H4 (cell line): ENCODE results near the gene CA11. TPM values are rescaled to one million over a fixed set of nuclear protein-coding genes. Genes with fewer than 3 reads are reported as not detected.

Source experiments
- DNase-seq: peaks from one replicate; pipeline ENCODE4 v3.0.0-alpha.2; 2015; ENCODE audit warnings: low spot score
- total RNA-seq: library from RNA; depleted of rRNA; stranded (reverse); fragments of >200 nt; shearing (Covaris generic); gene quantifications from 2 replicates; pipeline ENCODE4 v1.2.3, GENCODE V29; 2014

The CA11 gene
- total RNA-seq, 1 experiment from 2014 or later: 8.3 TPM

DNA sequence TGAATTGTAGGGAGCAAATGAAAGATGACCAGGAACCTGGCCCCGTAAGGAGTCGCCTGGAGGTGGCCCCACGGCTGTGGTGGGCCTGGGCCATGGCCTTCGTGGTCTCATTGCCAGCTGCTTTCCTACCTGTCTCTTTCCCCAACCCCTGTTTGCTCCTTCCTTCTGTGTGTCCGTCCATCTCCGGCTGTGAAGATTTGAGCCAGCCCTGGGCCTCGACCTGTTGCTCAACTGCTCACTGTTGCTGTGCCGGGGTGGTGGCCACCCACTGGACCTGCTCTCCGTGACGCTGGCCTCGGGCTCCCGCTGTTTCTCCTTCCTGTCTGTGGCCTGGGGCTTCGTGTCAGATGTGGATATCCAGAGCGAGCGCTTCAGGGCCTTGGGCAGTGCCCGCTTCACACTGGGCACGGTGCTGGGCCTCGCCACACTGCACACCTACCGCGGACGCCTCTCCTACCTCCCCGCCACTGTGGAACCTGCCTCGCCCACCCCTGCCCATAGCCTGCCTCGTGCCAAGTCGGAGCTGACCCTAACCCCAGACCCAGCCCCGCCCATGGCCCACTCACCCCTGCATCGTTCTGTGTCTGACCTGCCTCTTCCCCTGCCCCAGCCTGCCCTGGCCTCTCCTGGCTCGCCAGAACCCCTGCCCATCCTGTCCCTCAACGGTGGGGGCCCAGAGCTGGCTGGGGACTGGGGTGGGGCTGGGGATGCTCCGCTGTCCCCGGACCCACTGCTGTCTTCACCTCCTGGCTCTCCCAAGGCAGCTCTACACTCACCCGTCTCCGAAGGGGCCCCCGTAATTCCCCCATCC, 17.3 kb downstream of the CA11 start:
- no peak for DNase-seq

DNA sequence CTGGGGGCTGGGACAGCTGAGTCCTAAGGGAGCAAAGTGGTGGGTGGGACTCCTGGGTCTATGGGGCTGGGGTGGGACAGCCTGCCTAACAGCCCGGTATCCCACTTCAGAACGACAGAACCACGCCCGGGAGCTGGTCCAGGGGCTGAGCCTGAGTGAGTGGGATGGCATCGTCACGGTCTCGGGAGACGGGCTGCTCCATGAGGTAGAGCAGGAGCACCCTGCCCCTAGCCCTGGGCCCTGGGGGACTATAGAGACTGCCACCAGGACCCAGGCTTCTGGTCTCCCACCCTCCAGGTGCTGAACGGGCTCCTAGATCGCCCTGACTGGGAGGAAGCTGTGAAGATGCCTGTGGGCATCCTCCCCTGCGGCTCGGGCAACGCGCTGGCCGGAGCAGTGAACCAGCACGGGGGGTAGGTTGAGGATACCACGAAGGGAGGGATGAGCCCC, 18.1 kb downstream of the CA11 start:
- no peak for DNase-seq

GRCh38 chr19:48627201-48627864, 18.7 kb downstream of the CA11 start:
- no peak for DNase-seq

- no peak for DNase-seq
Measured at GRCh38 chr19:48625891-48626327, 20.1 kb downstream of the CA11 start.

DNA sequence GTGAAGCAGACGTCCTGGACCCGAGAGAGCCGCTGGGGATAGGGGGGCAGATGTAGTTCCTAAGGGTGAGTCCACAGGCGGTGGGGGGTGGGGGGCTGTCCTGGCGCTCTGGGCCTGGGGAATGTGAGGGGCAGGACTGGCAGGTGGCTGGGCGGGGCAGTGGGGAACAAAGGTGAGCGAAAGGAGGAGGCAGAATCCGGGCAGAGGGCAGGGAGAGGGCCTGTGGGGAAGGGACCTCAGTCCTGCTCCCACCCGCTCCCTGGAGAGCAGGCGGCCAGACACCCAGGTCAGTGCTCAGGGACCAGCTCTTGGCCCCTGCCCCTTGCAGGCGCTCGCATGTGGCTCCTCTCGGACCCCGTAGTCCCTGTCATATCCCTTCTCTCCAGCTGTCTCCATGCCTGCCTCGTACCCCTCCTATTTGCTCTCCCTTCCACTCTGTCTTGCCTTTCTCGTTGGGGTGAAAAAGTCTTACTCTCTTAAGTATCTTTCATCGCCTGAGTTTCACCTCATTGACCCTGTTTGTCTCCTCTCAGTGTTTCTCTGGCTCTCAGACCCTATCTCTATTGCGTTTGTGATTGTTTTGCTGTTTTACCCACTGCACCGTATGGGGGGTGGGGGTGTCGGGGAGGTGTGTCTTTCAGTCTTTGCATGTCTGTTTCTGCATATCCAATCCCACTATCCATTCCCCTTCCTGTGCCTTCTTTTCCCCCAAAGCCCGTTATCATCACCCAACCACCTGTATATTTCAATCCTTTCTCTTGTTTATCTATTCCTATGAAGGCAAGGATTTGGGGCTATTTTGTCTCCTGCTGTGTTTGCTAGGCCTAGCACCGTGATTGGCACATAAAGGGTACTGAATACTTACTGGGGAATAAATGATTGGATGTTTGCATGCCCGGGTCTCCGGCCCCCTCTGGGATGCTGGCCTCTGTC, 20.9 kb downstream of the CA11 start:
- no peak for DNase-seq

GRCh38 chr19:48624067-48624594, 21.9 kb downstream of the CA11 start:
- peak; percentile 98 for DNase-seq

DNA sequence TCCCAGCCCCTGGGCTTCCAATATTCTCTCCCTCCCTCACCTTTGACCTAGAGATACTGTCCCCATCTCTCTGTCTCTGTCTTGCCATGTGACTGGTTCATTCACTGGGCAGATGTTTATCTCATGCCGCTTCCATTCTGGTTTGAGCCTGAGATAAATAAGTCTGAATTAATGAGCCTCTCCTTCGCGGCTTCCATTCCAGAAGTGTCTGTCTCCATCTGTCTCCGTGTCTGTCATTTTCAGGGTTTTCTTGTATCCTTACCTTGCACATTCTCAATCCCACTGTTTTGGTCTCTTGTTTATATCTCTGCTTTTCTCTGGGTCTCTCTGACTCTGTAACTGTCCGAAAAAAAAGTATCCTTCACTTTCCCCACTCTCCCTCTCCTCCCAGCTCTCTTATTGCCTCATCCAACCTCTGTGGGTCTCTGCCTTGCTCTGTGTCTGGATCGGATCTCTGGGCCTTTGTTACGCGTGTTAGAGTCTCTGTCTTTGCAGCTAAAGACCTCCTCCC, 22.4 kb downstream of the CA11 start:
- no peak for DNase-seq

DNA sequence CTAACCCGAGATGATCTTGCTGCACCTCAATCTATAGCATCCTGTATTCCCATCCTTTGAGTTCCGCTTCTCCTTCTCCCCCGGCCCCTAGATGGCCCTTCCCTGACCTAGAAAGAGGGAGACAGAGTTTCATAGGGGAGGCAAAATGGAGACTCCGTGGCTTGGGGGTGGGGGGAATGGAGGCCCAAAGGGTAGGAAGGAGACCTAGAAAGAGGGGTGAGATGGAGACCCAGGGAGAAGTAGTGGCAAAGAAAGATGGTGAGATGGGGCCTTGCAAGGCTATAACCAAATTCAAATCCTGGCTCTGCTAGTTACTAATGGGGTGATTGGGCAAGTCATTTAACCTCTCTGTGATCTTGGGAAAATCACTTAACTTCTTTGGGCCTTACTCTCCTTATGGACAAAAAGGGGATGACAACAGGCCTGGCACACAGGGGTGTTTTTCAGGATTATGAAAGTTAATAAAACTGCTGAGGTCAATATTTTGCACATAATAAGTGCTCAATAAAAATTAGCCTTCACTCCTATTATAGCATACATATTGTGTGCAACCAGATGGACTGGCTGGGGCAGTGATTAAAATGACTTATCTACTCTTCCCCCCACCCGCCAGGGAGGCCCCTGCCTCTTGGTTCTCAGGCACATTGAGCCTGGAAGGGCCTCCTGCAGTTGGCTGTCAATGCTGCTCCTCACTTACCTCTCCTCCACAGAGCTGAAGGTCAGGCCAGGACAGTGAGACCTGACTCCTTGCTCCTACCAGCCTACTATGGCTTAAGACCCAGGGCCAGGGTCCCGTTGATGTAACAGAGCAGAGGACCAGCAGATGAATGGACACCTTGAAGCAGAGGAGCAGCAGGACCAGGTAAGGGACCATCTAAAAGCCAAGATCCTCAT, 26.0 kb downstream of the CA11 start:
- DNase-seq: no peak

DNA sequence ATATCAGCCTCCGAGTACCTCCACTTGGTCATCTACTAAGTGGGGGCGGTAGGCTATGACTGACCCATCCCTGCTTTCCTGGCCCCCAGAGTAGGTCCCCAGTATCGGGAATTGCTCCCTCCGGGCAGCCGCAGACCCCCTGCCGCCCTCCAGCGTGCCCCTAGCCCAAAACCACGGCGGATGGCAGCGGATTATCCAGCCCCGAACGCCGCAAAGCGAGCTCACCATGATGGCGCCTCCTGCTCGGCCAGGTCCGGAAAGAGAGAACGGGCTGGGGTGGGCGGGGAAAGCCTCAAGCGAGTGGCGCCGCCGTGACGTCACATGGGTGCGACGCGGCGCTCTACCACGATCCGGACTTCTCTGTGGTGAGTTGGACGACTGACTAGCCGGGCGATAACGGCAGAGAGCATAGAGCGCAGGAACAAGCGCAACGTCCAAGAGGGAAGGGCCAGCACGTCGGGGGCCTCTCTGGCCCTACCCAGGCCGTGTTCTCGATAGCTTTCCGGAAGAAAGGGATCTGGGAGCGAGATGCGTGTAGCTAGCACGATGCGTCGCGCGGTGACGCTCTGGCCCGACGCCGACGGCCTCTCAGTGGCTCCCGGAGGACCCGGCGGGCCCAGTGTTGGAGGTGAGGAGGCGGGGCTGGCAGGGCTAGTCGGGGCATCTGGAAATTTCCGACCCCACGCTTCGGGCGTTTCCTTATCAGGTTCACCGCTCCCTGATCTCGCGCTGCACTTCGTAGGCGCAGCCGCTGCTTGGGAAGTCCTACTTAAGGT, 26.9 kb downstream of the CA11 start, which contains the start of the genes RPL18 and SPHK2:
RPL18 (minus strand) TSS at position 263 of the 776 bp plus-strand sequence; CDS start at position 228, 35 bp downstream.
SPHK2 (plus strand) TSS at position 591 of the 776 bp plus-strand sequence. CDS start 1,009 bp downstream, outside the sequence.
- DNase-seq: peak; percentile 100

- DNase-seq: no peak
Measured at GRCh38 chr19:48618278-48618915, 27.6 kb downstream of the CA11 start.

- no peak for DNase-seq
Measured at GRCh38 chr19:48617146-48617937, 28.6 kb downstream of the CA11 start.

- no peak for DNase-seq
Measured at GRCh38 chr19:48616491-48617056, 29.4 kb downstream of the CA11 start.

DNA sequence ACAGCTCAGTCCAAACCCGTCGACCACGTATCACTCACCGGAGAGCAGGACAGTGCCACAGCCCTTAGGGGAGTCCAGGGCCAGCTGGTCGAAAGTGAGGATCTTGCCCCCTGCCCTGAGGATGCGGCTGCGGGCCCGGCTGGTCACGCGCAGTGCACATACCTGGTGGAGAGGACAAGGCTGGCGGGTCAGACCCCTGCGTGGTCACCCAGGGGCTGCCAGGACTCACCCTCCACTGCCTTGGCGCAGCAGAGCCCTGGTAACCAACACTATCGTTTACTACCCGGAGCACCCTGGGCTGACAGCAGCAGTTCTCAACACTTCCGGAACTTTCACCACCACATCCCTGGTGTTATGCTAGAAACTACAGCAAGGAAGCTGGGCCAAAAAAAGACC, 29.9 kb downstream of the CA11 start:
- DNase-seq: no peak

GRCh38 chr19:48615231-48616040, 30.6 kb downstream of the CA11 start:
- no peak for DNase-seq

GRCh38 chr19:48614436-48615230, 31.4 kb downstream of the CA11 start, which contains the start of gene FAM83E:
Gene FAM83E (minus strand): TSS chr19:48615076. CDS start chr19:48613372, 1,704 bp downstream.
- no peak for DNase-seq
